ENCODE measurements around the gene HSD17B11. TPM values are rescaled to one million over a fixed set of nuclear protein-coding genes. Genes with fewer than 3 reads are reported as not detected.
"Not testable (repeated sequence)": the region's sequence is repeated elsewhere in the genome, so short reads cannot be mapped to it uniquely, and the experiment has no call there.

The HSD17B11 gene
- total RNA-seq, 2 experiments from 2014 or later, result 20.5 to 20.7 TPM

- CTCF ChIA-PET, result no interaction called here
- POLR2A ChIA-PET, result no interaction called here
Measured at GRCh38 chr4:87409420-87409939, 18.5 kb upstream of the HSD17B11 start.

- CTCF ChIA-PET, POLR2A ChIA-PET: not testable (repeated sequence)
Measured at GRCh38 chr4:87406902-87407301, 15.9 kb upstream of the HSD17B11 start.

GRCh38 chr4:87406462-87406861, 15.5 kb upstream of the HSD17B11 start:
- ChIA-PET CTCF (no interaction called here), POLR2A (no interaction called here)

DNA sequence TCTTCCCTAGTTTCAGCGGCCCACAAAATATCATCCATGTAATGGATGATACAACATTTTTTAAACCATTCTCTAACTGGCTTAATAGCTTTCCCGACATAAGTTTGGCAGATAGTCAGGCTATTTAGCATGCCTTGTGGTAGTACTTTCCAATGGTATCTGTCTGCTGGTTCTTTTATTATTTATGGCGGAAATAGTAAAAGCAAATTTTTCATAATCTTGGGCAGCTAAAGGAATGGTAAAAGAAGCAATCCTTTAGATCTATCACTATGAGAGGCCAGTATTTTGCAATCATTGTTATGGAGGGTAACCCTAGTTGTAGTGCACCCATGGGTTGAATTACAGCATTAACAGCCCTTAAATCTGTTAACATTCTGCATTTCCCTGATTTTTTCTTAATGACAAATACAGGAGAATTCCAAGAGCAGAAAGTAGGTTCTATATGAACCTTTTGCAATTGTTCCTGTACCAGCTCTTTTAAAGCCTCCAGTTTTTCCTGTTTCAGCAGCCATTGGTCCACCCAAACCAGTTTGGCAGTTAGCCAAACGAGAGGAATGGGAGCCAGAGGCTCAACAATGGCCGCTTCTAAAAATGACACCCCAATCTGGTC, 14.3 kb upstream of the HSD17B11 start:
- ChIA-PET POLR2A (no interaction called here), CTCF (no interaction called here)

DNA sequence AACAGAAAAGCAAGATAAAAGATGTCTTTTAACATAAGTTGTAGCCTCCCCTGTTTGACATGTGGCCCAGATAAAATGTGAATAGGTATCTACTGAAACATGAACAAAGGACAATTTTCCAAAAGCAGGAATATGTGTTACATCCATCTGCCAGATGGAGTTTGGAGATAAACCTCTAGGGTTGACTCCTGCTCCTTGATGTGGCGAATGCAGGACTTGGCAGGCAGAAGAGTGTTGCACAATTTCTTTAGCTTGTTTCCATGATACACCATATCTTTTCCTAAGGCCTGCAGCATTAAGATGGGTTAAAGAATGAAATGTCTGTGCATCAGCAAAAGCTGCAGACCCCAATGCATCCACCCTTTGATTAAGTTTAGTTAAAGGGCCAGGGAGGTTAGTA, 12.7 kb upstream of the HSD17B11 start:
- POLR2A ChIA-PET, CTCF ChIA-PET: not testable (repeated sequence)

- POLR2A ChIA-PET, result interaction anchor here (0.6 kb wide), 1 partner anchor 23 kb away, joined by 3 read pairs; no protein-coding TSS in a partner anchor
- CTCF ChIA-PET, result no interaction called here
Measured at GRCh38 chr4:87399954-87400353, 9.0 kb upstream of the HSD17B11 start.

GRCh38 chr4:87399148-87399547, 8.2 kb upstream of the HSD17B11 start:
- CTCF ChIA-PET, result no interaction called here
- POLR2A ChIA-PET, result interaction anchor here (0.6 kb wide), 1 partner anchor 597 kb away, joined by 3 read pairs; no protein-coding TSS in a partner anchor

DNA sequence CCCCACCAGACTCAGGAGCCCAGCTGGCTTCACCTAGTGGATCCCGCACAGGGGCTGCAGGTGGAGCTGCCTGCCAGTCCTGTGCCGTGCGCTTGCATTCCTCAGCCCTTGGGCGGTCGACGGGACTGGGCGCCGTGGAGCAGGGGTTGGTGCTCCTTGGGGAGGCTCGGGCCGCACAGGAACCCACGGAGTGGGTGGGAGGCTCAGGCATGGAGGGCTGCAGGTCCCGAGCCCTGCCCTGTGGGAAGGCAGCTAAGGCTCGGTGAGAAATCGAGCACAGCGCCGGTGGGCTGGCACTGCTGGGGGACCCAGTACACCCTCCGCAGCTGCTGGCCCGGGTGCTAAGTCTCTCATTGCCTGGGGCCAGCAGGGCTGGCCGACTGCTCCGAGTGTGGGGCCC, 4.9 kb upstream of the HSD17B11 start:
- CTCF ChIA-PET, POLR2A ChIA-PET: not testable (repeated sequence)

GRCh38 chr4:87395073-87395472, 4.1 kb upstream of the HSD17B11 start:
- CTCF ChIA-PET, POLR2A ChIA-PET: not testable (repeated sequence)

- POLR2A ChIA-PET, result interaction anchor here (2.7 kb wide), 1 partner anchor 29 kb away, joined by 35 read pairs; the partner anchor contains the start of gene NUDT9
- CTCF ChIA-PET, result interaction anchor here (0.6 to 1.4 kb wide), 3 partner anchors 75 to 991 kb away, joined by 3 to 4 read pairs (median 3); no protein-coding TSS in a partner anchor
Measured at GRCh38 chr4:87392183-87392582, 1.2 kb upstream of the HSD17B11 start.

DNA sequence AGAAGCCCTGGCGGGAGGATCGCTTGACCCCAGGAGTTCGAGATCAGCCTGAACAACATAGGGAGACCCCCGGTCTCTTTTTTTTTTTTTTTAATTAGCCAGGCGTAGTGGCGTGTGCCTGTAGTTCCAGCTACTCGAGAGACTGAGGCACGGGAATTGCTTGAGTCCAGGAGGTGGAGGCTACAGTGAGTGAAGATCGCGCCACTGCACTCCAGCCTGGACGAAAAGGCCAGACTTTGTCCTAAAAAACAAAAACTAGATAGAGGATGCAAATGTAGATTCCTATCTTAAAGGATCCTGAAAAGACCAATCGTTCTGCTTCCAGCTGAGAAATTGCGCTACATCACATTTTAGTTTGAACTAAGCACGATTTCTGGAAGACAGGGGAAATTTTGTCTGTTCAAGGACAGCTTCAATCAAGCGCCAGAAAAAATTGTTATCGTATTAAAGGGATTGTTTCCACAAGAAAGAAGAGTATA, 627 bp upstream of the HSD17B11 start:
- ChIA-PET CTCF (interaction anchor here (0.6 to 2.6 kb wide), 4 partner anchors 16 to 991 kb away, joined by 3 to 7 read pairs (median 4); no protein-coding TSS in a partner anchor), POLR2A (interaction anchor here (0.7 to 2.7 kb wide), 2 partner anchors 30 to 646 kb away, joined by 3 to 35 read pairs; partner anchors contain the start of gene NUDT9)

DNA sequence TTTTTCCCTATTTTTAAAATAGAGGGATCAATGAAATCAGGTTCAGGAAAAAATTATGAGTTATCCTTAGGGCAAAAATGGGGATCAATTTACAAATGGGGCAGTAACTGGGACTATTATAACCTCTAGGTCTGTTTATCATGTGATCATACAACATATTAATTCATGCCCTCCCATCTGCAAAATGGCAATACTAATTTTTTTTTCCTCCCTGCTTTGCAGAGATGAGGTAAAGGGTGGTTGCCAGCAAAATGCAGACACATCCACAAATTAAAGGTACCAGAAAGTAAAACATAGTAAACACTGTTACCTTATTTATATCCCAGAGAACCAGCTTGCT, 467 bp downstream of the HSD17B11 start:
- CTCF ChIA-PET, result interaction anchor here (1.0 to 2.6 kb wide), 3 partner anchors 13 to 76 kb away, joined by 3 to 7 read pairs (median 6); no protein-coding TSS in a partner anchor
- POLR2A ChIA-PET, result interaction anchor here (1.0 to 2.7 kb wide), 2 partner anchors 16 to 31 kb away, joined by 3 to 35 read pairs; partner anchors contain the start of gene NUDT9

DNA sequence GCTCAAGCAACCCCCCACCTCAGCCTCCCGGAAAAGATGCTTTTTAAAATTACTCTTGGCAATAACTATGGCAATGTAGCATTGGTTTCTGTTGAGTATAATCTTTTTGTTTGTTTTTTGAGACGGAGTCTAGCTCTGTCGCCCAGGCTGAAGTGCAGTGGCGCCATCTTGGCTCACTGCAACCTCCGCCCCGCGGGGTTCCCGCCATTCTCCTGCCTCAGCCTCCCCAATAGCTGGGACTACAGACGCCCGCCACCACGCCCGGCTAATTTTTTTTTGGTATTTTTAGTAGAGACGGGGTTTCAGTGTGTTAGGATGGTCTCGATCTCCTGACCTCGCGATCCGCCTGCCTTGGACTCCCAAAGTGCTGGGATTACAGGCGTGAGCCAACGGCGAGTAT, 933 bp downstream of the HSD17B11 start:
- ChIA-PET POLR2A (interaction anchor here (1.0 to 2.7 kb wide), 2 partner anchors 16 to 32 kb away, joined by 3 to 35 read pairs; partner anchors contain the start of gene NUDT9), CTCF (interaction anchor here (2.6 kb wide), 1 partner anchor 14 kb away, joined by 7 read pairs; no protein-coding TSS in a partner anchor)

GRCh38 chr4:87388901-87389300, 2.1 kb downstream of the HSD17B11 start:
- CTCF ChIA-PET, result interaction anchor here (0.8 to 2.6 kb wide), 2 partner anchors 13 to 78 kb away, joined by 3 to 7 read pairs; no protein-coding TSS in a partner anchor
- POLR2A ChIA-PET, result interaction anchor here (0.6 kb wide), 1 partner anchor 25 kb away, joined by 4 read pairs; no protein-coding TSS in a partner anchor

GRCh38 chr4:87387237-87387636, 3.8 kb downstream of the HSD17B11 start:
- ChIA-PET POLR2A (no interaction called here), CTCF (no interaction called here)

- POLR2A ChIA-PET, result not testable (repeated sequence)
- CTCF ChIA-PET, result interaction anchor here (1.2 kb wide), 1 partner anchor 9 kb away, joined by 3 read pairs; no protein-coding TSS in a partner anchor
Measured at GRCh38 chr4:87384466-87385132, 6.4 kb downstream of the HSD17B11 start.

DNA sequence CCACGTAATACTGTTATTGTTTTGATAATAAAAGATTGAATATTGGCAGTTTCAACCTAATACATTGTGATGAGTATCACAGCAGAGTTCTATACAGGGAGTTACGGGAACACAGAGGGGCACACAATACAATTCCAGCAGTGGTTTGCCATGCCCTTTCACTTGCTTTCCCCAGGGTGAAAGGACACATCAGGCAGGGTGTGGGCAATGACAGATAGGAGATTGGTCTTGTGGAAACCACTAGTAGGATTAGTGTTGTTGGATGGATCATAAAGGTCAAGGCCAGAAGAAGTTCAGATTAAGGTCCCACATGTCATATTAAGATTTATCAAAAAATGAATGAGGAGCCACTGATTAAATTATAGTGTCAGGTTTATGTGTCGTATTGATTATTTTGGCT, 8.1 kb downstream of the HSD17B11 start:
- ChIA-PET POLR2A (no interaction called here), CTCF (no interaction called here)

GRCh38 chr4:87382116-87382515, 8.9 kb downstream of the HSD17B11 start:
- ChIA-PET POLR2A (no interaction called here), CTCF (interaction anchor here (0.6 kb wide), 1 partner anchor 136 kb away, joined by 4 read pairs; no protein-coding TSS in a partner anchor)

GRCh38 chr4:87377816-87378215, 13.2 kb downstream of the HSD17B11 start:
- ChIA-PET CTCF (interaction anchor here (1.1 kb wide), 1 partner anchor 13 kb away, joined by 6 read pairs; the partner anchor contains the start of gene HSD17B11), POLR2A (no interaction called here)

GRCh38 chr4:87375719-87376291, 15.2 kb downstream of the HSD17B11 start:
- POLR2A ChIA-PET, result no interaction called here

More at GRCh38 chr4:87375719-87376291, 15.2 kb downstream of the HSD17B11 start:
- CTCF ChIA-PET, result interaction anchor here (0.9 to 1.5 kb wide), 10 partner anchors 9 to 317 kb away, joined by 3 to 7 read pairs (median 4); partner anchors contain the start of genes HSD17B11 and NUDT9

All from activated CD8-positive, alpha-beta memory T cell treated with anti-CD3 and anti-CD28 coated beads for 36 hours (primary cell).